ENCODE measurements around the gene FHIP1B.
"Not testable (repeated sequence)": the region's sequence is repeated elsewhere in the genome, so short reads cannot be mapped to it uniquely, and the experiment has no call there.

FHIP1B gene

GRCh38 chr11:6234387-6235107 lies at the start of gene FHIP1B:
FHIP1B (minus strand) TSS chr11:6234636; CDS start chr11:6224516, 10,120 bp downstream.
- DNase-seq, result peak; percentile 100

- DNase-seq, result no peak
These were observed 49.1 kb upstream of the FHIP1B start for GRCh38 chr11:6283453-6284023.

- DNase-seq, result not testable (repeated sequence)
These were observed 46.4 kb upstream of the FHIP1B start for GRCh38 chr11:6280809-6281208.

GRCh38 chr11:6273188-6273587 lies 38.8 kb upstream of the FHIP1B start:
- DNase-seq, result no peak

GRCh38 chr11:6271598-6271997 lies 37.2 kb upstream of the FHIP1B start:
- DNase-seq, result no peak

GRCh38 chr11:6270584-6271246 lies 36.3 kb upstream of the FHIP1B start:
- no peak for DNase-seq

- DNase-seq, result no peak
These were observed 35.6 kb upstream of the FHIP1B start for GRCh38 chr11:6269994-6270393.

- DNase-seq, result no peak
These were observed 34.4 kb upstream of the FHIP1B start for GRCh38 chr11:6268820-6269219.

GRCh38 chr11:6263662-6264061 lies 29.2 kb upstream of the FHIP1B start:
- no peak for DNase-seq

GRCh38 chr11:6260207-6260726 lies 25.8 kb upstream of the FHIP1B start:
- DNase-seq, result no peak

GRCh38 chr11:6258571-6259081 lies 24.2 kb upstream of the FHIP1B start:
- no peak for DNase-seq

GRCh38 chr11:6258141-6258540 lies 23.7 kb upstream of the FHIP1B start:
- no peak for DNase-seq

GRCh38 chr11:6253197-6253596 lies 18.8 kb upstream of the FHIP1B start:
- DNase-seq, result no peak

GRCh38 chr11:6251990-6252473 lies 17.6 kb upstream of the FHIP1B start:
- no peak for DNase-seq

- DNase-seq, result peak; percentile 50
These were observed 16.8 kb upstream of the FHIP1B start for GRCh38 chr11:6251120-6251733.

GRCh38 chr11:6249770-6250555 lies 15.5 kb upstream of the FHIP1B start:
- no peak for DNase-seq

- not testable (repeated sequence) for DNase-seq
These were observed 14.5 kb upstream of the FHIP1B start for GRCh38 chr11:6248897-6249296.

- no peak for DNase-seq
These were observed 13.8 kb upstream of the FHIP1B start for GRCh38 chr11:6248248-6248647.

GRCh38 chr11:6245536-6245935 lies 11.1 kb upstream of the FHIP1B start:
- DNase-seq, result no peak

GRCh38 chr11:6241316-6241715 lies 6.9 kb upstream of the FHIP1B start:
- no peak for DNase-seq

GRCh38 chr11:6240781-6241180 lies 6.3 kb upstream of the FHIP1B start:
- no peak for DNase-seq

- no peak for DNase-seq
These were observed 5.7 kb upstream of the FHIP1B start for GRCh38 chr11:6240139-6240538.

All from CD4-positive, alpha-beta T cell treated with Interleukin-12 subunit alpha and Interleukin-12 subunit beta, for 1 hour (primary cell).